ENCODE results near the gene SLFN14. TPM values are rescaled to one million over a fixed set of nuclear protein-coding genes. Genes with fewer than 3 reads are reported as not detected.

Gene SLFN14
- total and polyA plus RNA-seq, 4 donors: 0.30 TPM; not detected in 3

Other genes with a start within 250 kb of the SLFN14 start
- gene SLFN11, start 187.2 kb downstream of the SLFN14 start, total RNA-seq: 10 to 100 TPM; 49.0 to 93.3 TPM
- 10 to 100 TPM in 1 of 2 donors, 1 to 10 TPM in 1; 6.5 to 20.1 TPM for gene SLFN11, start 187.2 kb downstream of the SLFN14 start, polyA plus RNA-seq
- gene SLFN12, start 128.3 kb downstream of the SLFN14 start, total RNA-seq: 10 to 100 TPM; 19.5 to 20.8 TPM
- 1 to 10 TPM; 3.1 to 8.7 TPM for gene SLFN12, start 128.3 kb downstream of the SLFN14 start, polyA plus RNA-seq
- 10 to 100 TPM; 15.0 to 31.0 TPM for gene SLFN13, start 112.1 kb downstream of the SLFN14 start, total RNA-seq
- 1 to 10 TPM; 1.5 to 5.0 TPM for gene SLFN13, start 112.1 kb downstream of the SLFN14 start, polyA plus RNA-seq
- gene SLFN12L, start 23.1 kb downstream of the SLFN14 start, total RNA-seq: 1 to 10 TPM; 3.1 to 6.3 TPM
- under 1 TPM in 1 of 2 donors, not detected in 1; 0.75 TPM for gene SLFN12L, start 23.1 kb downstream of the SLFN14 start, polyA plus RNA-seq
- gene PEX12, start 17.8 kb upstream of the SLFN14 start, total RNA-seq: 1 to 10 TPM; 3.5 to 5.6 TPM
- gene PEX12, start 17.8 kb upstream of the SLFN14 start, polyA plus RNA-seq: 1 to 10 TPM; 1.6 to 2.5 TPM
- gene AP2B1, start 26.5 kb upstream of the SLFN14 start, total RNA-seq: 100 to 1,000 TPM; 107 to 120 TPM
- 10 to 100 TPM; 17.9 to 26.5 TPM for gene AP2B1, start 26.5 kb upstream of the SLFN14 start, polyA plus RNA-seq
- gene RASL10B, start 170.8 kb upstream of the SLFN14 start, total RNA-seq: 1 to 10 TPM; 1.3 to 3.5 TPM
- gene RASL10B, start 170.8 kb upstream of the SLFN14 start, polyA plus RNA-seq: 1 to 10 TPM in 1 of 2 donors, under 1 TPM in 1; 0.31 to 1.3 TPM
- gene GAS2L2, start 192.4 kb upstream of the SLFN14 start, total RNA-seq: not detected
- gene GAS2L2, start 192.4 kb upstream of the SLFN14 start, polyA plus RNA-seq: under 1 TPM in 1 of 2 donors, not detected in 1; 0.05 TPM
- gene C17orf50, start 200.1 kb upstream of the SLFN14 start, total RNA-seq: not detected
- gene C17orf50, start 200.1 kb upstream of the SLFN14 start, polyA plus RNA-seq: not detected
- 1 to 10 TPM; 4.5 to 6.4 TPM for gene MMP28, start 234.8 kb upstream of the SLFN14 start, total RNA-seq
- gene MMP28, start 234.8 kb upstream of the SLFN14 start, polyA plus RNA-seq: 1 to 10 TPM; 1.5 to 5.4 TPM
- gene TAF15, start 248.7 kb upstream of the SLFN14 start, total RNA-seq: 100 to 1,000 TPM; 136 to 167 TPM
- gene TAF15, start 248.7 kb upstream of the SLFN14 start, polyA plus RNA-seq: 100 to 1,000 TPM in 1 of 2 donors, 10 to 100 TPM in 1; 86.2 to 143 TPM